A549 (cell line): Measurements from ENCODE around the gene CD300A.

ENCODE experiments used
- BHLHE40 ChIP-seq: IDR thresholded peaks from 2 replicates; pipeline ENCODE4 v1.6.1; 2012; ENCODE audit warnings: low read depth, low read length, inconsistent platforms
- EP300 ChIP-seq, 2 experiments: fragments of >200 bp; sonication (Bioruptor Twin); formaldehyde crosslinking; IDR thresholded peaks; 2 replicates in 1 of 2; 3 replicates in 1 of 2; pipeline ENCODE4 v1.6.1; 2016 to 2017
- JUN ChIP-seq, 2 experiments: fragments of >200 bp; sonication (Bioruptor Twin); formaldehyde crosslinking; IDR thresholded peaks; 2 replicates in 1 of 2; 3 replicates in 1 of 2; pipeline ENCODE4 v1.6.1; 2016 to 2017
- RAD21 ChIP-seq, 2 experiments: fragments of >200 bp in 1 of 2; sonication (Bioruptor Twin) in 1 of 2; formaldehyde crosslinking in 1 of 2; IDR thresholded peaks in 1 of 2; conservative IDR thresholded peaks in 1 of 2; 2 replicates in 1 of 2; 3 replicates in 1 of 2; pipeline ENCODE4 v1.6.1; 2012 to 2018; ENCODE audit warnings: inconsistent platforms in 1 of 2
- TF ChIP-seq, protein P1 (sequence below): fragments of >200 bp; sonication (Bioruptor Twin); formaldehyde crosslinking; IDR thresholded peaks from 3 replicates; pipeline ENCODE4 v1.5.1; 2016
- TF ChIP-seq, protein P2 (sequence below): fragments of 450-650 bp; IDR thresholded peaks from 2 replicates; pipeline ENCODE4 v1.6.1; 2014; ENCODE audit warnings: antibody characterized with exemption
- TF ChIP-seq, protein P3 (sequence below): IDR thresholded peaks from 2 replicates; pipeline ENCODE4 v1.6.1; 2012
- TF ChIP-seq, protein P4 (sequence below): fragments of 250-450 bp; sonication (Bioruptor Pico); IDR thresholded peaks from 2 replicates; pipeline ENCODE4 v1.5.0; 2021; ENCODE audit warnings: mild to moderate bottlenecking, moderate library complexity, borderline replicate concordance

DNA sequence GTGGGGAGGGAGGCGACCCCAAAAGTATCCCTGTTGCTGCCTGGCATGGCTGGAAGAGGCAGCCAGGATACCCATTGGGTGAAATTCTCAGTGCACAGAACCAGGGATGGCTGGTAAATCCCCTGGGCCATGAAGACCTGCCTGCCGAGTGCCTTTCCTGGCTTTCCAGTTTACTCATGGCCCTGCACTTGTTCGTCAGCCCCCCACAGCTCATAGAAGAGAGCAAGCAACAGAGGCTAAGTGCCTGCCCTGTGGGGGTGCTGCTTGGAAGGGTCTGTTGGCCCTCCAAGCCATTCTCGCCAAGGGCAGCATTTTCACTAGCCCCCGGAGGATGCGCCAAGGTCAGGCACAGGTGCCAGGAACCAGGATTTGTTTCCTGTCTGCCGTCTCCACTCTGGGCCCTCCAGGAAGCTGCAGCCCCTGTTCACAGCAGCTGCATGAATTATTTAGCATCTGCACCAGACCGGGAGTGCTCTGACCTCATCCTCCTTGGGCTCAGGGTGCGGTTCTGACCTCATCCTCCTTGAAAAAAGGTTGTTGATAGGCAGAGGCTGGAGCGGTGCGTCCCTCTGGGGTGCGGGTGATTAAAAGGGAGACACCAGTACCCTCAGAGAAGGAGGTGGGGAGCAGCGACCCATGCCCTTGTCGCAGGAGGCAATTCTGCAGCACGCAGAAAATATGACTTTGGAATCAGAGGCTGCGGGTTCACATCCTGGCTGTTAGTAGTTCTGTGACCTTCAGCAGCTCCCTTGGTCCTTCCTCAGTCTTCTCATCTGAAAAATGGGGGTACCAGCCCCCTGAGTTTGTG, 14.2 kb upstream of the CD300A start:
- TF ChIP-seq, protein P1, sequence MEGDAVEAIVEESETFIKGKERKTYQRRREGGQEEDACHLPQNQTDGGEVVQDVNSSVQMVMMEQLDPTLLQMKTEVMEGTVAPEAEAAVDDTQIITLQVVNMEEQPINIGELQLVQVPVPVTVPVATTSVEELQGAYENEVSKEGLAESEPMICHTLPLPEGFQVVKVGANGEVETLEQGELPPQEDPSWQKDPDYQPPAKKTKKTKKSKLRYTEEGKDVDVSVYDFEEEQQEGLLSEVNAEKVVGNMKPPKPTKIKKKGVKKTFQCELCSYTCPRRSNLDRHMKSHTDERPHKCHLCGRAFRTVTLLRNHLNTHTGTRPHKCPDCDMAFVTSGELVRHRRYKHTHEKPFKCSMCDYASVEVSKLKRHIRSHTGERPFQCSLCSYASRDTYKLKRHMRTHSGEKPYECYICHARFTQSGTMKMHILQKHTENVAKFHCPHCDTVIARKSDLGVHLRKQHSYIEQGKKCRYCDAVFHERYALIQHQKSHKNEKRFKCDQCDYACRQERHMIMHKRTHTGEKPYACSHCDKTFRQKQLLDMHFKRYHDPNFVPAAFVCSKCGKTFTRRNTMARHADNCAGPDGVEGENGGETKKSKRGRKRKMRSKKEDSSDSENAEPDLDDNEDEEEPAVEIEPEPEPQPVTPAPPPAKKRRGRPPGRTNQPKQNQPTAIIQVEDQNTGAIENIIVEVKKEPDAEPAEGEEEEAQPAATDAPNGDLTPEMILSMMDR: no peak
- TF ChIP-seq, protein P2, sequence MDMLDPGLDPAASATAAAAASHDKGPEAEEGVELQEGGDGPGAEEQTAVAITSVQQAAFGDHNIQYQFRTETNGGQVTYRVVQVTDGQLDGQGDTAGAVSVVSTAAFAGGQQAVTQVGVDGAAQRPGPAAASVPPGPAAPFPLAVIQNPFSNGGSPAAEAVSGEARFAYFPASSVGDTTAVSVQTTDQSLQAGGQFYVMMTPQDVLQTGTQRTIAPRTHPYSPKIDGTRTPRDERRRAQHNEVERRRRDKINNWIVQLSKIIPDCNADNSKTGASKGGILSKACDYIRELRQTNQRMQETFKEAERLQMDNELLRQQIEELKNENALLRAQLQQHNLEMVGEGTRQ: no peak
- TF ChIP-seq, protein P3, sequence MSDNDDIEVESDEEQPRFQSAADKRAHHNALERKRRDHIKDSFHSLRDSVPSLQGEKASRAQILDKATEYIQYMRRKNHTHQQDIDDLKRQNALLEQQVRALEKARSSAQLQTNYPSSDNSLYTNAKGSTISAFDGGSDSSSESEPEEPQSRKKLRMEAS: no peak
- TF ChIP-seq EP300 (IDR thresholded peaks at IDR 0.05) (no peak), JUN (IDR thresholded peaks at IDR 0.05) (no peak), BHLHE40 (no peak), RAD21 (conservative IDR thresholded peaks at IDR 0.05 in 1 of 2, IDR thresholded peaks at IDR 0.05 in 1 of 2) (no peak)
- TF ChIP-seq, protein P4, sequence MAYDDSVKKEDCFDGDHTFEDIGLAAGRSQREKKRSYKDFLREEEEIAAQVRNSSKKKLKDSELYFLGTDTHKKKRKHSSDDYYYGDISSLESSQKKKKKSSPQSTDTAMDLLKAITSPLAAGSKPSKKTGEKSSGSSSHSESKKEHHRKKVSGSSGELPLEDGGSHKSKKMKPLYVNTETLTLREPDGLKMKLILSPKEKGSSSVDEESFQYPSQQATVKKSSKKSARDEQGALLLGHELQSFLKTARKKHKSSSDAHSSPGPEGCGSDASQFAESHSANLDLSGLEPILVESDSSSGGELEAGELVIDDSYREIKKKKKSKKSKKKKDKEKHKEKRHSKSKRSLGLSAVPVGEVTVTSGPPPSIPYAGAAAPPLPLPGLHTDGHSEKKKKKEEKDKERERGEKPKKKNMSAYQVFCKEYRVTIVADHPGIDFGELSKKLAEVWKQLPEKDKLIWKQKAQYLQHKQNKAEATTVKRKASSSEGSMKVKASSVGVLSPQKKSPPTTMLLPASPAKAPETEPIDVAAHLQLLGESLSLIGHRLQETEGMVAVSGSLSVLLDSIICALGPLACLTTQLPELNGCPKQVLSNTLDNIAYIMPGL (CRISPR knock-in tag): no peak
